ENCODE measurements around the gene VPS33A. TPM values are rescaled to one million over a fixed set of nuclear protein-coding genes. Genes with fewer than 3 reads are reported as not detected.

Gene VPS33A
- total and polyA plus RNA-seq, 10 of the 15 experiments (the other 5 are each of a cell fraction or from before 2014, with no cell fraction given): 7.7 to 33.6 (median 21.6) TPM

GRCh38 chr12:122215771-122216170 is 50.5 kb downstream of the VPS33A start:
- Histone ChIP-seq H3K36me3 (ENCODE audit: control insufficient read depth in 2 of 2, insufficient read depth in 2 of 2, low read length in 1 of 2) (peaks cover 5 to 27% of the 10 kb centered on the region in 2 experiments), H3K27me3 (replicated peaks in 1 of 2; ENCODE audit: control insufficient read depth in 2 of 2, insufficient read depth in 2 of 2, low read length in 1 of 2) (no peaks in the 10 kb centered on the region), H4K20me1 (ENCODE audit: control insufficient read depth, insufficient read depth) (no peaks in the 10 kb centered on the region), H3K9me3 (replicated peaks; ENCODE audit: control insufficient read depth, insufficient read depth, low read length) (no peaks in the 10 kb centered on the region), H3K4me2 (ENCODE audit: control insufficient read depth, insufficient read depth) (no peak overlapping the region), H3K9ac (ENCODE audit: control insufficient read depth, insufficient read depth, low read length) (no peak overlapping the region), H3K4me3 (no peak overlapping the region), H3K4me1 (ENCODE audit: control insufficient read depth, insufficient read depth, low read length) (no peaks in the 10 kb centered on the region), H2AFZ (ENCODE audit: control insufficient read depth, low read depth, low read length) (no peak overlapping the region), H3K27ac (ENCODE audit: control insufficient read depth, insufficient read depth) (no peak overlapping the region), H3K79me2 (ENCODE audit: control insufficient read depth, insufficient read depth, low read length) (no peaks in the 10 kb centered on the region)
- DNase-seq (ENCODE audit: low read depth, low spot score) (no peak), ATAC-seq (no peak), FAIRE-seq (no peak)
- 91% methylated on average over 5 of the region's 5 CpGs for WGBS (ENCODE audit: insufficient coverage, insufficient replicate concordance, low lambda C conversion rate, missing lambda C conversion rate)
- in situ Hi-C loops (cut with MboI) (no loop called here), intact Hi-C loops (cut with micrococcal nuclease; ENCODE audit: unreplicated experiment) (no loop called here)
- ChIA-PET CTCF (interaction anchor here (0.6 to 1.6 kb wide), 5 partner anchors 8 to 92 kb away, joined by 3 to 6 read pairs (median 5); no protein-coding TSS in a partner anchor), POLR2A (interaction anchor here (0.6 kb wide), 3 partner anchors 60 to 730 kb away, joined by 3 to 5 read pairs (median 4); no protein-coding TSS in a partner anchor), SMC1A (ENCODE audit: uncharacterized antibody, unreplicated experiment) (no interaction called here), RAD21 (ENCODE audit: unreplicated experiment) (no interaction called here)
- BruUV-seq (replicated peaks): no TSS peak
- TF ChIP-seq GABPA (IDR thresholded peaks at IDR 0.05; ENCODE audit: low read depth): no peak
- TF ChIP-seq NFIC (IDR thresholded peaks at IDR 0.05; ENCODE audit: low read depth, low read length): no peak
- no peak for TF ChIP-seq IRF4 (IDR thresholded peaks at IDR 0.05; ENCODE audit: low read depth, low read length)
- TF ChIP-seq ZBED1 (IDR thresholded peaks at IDR 0.05; ENCODE audit: borderline replicate concordance): no peak
- TF ChIP-seq NFXL1 (IDR thresholded peaks at IDR 0.05; ENCODE audit: borderline replicate concordance): no peak
- no peak for TF ChIP-seq PKNOX1 (IDR thresholded peaks at IDR 0.05)
- no peak for TF ChIP-seq TBL1XR1 (IDR thresholded peaks at IDR 0.05; ENCODE audit: low read depth, low read length)
- no peak for TF ChIP-seq ZNF592 (IDR thresholded peaks at IDR 0.05)
- no peak for TF ChIP-seq HDGF (IDR thresholded peaks at IDR 0.05)
- no peak for TF ChIP-seq CBFB (IDR thresholded peaks at IDR 0.05; ENCODE audit: low read depth)
